COLO668 (cell line): ENCODE data around the gene LSP1.
"Not testable (repeated sequence)": the region's sequence is repeated elsewhere in the genome, so short reads cannot be mapped to it uniquely, and the experiment has no call there.

Experiments used
- DNase-seq: peaks from one replicate; lab custom pipeline; 2025; ENCODE audit not compliant: unreplicated experiment; lab: John Stamatoyannopoulos, UW

LSP1 gene

GRCh38 chr11:1875093-1875850 is 22.4 kb downstream of the LSP1 start:
- peak; percentile 17 for DNase-seq

- DNase-seq = not testable (repeated sequence)
Observed at GRCh38 chr11:1875851-1876301, 23.0 kb downstream of the LSP1 start.

- DNase-seq = peak; percentile 10
Observed at GRCh38 chr11:1876361-1877063, 23.6 kb downstream of the LSP1 start.

GRCh38 chr11:1877211-1878136 is 24.6 kb downstream of the LSP1 start:
- DNase-seq = peak; percentile 44

GRCh38 chr11:1878137-1879031 is 25.5 kb downstream of the LSP1 start:
- no peak for DNase-seq

GRCh38 chr11:1879342-1879940 is 26.6 kb downstream of the LSP1 start:
- DNase-seq = no peak

- DNase-seq = no peak
Observed at GRCh38 chr11:1879941-1880720, 27.2 kb downstream of the LSP1 start.

GRCh38 chr11:1880746-1881441 is 28.0 kb downstream of the LSP1 start:
- no peak for DNase-seq

GRCh38 chr11:1881442-1882264 is 28.8 kb downstream of the LSP1 start:
- no peak for DNase-seq

- peak; percentile 54 for DNase-seq
Observed at GRCh38 chr11:1882265-1883238, 29.7 kb downstream of the LSP1 start.

GRCh38 chr11:1883346-1884302 is 30.7 kb downstream of the LSP1 start:
- DNase-seq = no peak

GRCh38 chr11:1884303-1884700 is 31.4 kb downstream of the LSP1 start:
- DNase-seq = no peak

- DNase-seq = not testable (repeated sequence)
Observed at GRCh38 chr11:1886551-1886950, 33.7 kb downstream of the LSP1 start.

GRCh38 chr11:1887451-1888346 is 34.8 kb downstream of the LSP1 start:
- no peak for DNase-seq
